GM12878 (cell line): Measurements from ENCODE around the gene MTX1. TPM values are rescaled to one million over a fixed set of nuclear protein-coding genes. Genes with fewer than 3 reads are reported as not detected.

Source experiments
- BACH1 ChIP-seq: fragments of 450-650 bp; IDR thresholded peaks from 2 replicates; pipeline ENCODE4 v1.6.1; 2017; ENCODE audit warnings: mild to moderate bottlenecking, borderline replicate concordance
- BHLHE40 ChIP-seq, 2 experiments: fragments of 450-650 bp in 1 of 2; IDR thresholded peaks; 2 replicates each; pipeline ENCODE4 v1.6.1; 2011 to 2017; ENCODE audit warnings: low read depth in 2 of 2, borderline replicate concordance in 1 of 2, improper control_type of control experiment in 1 of 2, low read length in 1 of 2, mild to moderate bottlenecking in 1 of 2
- CBX3 ChIP-seq: fragments of 200-600 bp; sonication (generic); IDR thresholded peaks from 2 replicates; pipeline ENCODE4 v1.6.1; 2016; ENCODE audit warnings: low read depth, borderline replicate concordance
- CHD2 ChIP-seq: IDR thresholded peaks from 2 replicates; pipeline ENCODE4 v1.6.1; 2011; ENCODE audit warnings: low read depth, low read length, improper control_type of control experiment, borderline replicate concordance
- HDAC2 ChIP-seq: fragments of 200-600 bp; sonication (generic); IDR thresholded peaks from 2 replicates; pipeline ENCODE4 v1.6.1; 2017
- KDM1A ChIP-seq: fragments of 200-600 bp; sonication (generic); IDR thresholded peaks from 2 replicates; pipeline ENCODE4 v1.6.1; 2016; ENCODE audit warnings: borderline replicate concordance
- MTA2 ChIP-seq: fragments of 450-650 bp; IDR thresholded peaks from 2 replicates; pipeline ENCODE4 v1.6.1; 2016; ENCODE audit warnings: low read depth, mild to moderate bottlenecking, moderate library complexity
- MYC ChIP-seq: IDR thresholded peaks from 2 replicates; pipeline ENCODE4 v1.6.1; 2011; ENCODE audit warnings: mild to moderate bottlenecking, low read length, moderate library complexity, inconsistent platforms; ENCODE audit not compliant: insufficient read depth, insufficient replicate concordance, insufficient read length, severe bottlenecking
- NBN ChIP-seq: fragments of 450-650 bp; IDR thresholded peaks from 2 replicates; pipeline ENCODE4 v1.6.1; 2016
- PAX5 ChIP-seq: IDR thresholded peaks from 2 replicates; pipeline ENCODE4 v1.6.1; 2011; ENCODE audit warnings: low read depth, low read length, borderline replicate concordance
- POLR2A ChIP-seq: IDR thresholded peaks from 2 replicates; pipeline ENCODE4 v1.6.1; 2011; ENCODE audit warnings: low read depth, mild to moderate bottlenecking, low read length
- POU2F2 ChIP-seq: IDR thresholded peaks from 3 replicates; pipeline ENCODE4 v1.6.1; 2011; ENCODE audit warnings: low read depth, mild to moderate bottlenecking, low read length, borderline replicate concordance
- RAD51 ChIP-seq: fragments of 450-650 bp; IDR thresholded peaks from 2 replicates; pipeline ENCODE4 v1.6.1; 2016; ENCODE audit warnings: moderate library complexity, mild to moderate bottlenecking, inconsistent platforms
- RBBP5 ChIP-seq: fragments of 200-600 bp; sonication (generic); conservative IDR thresholded peaks from 2 replicates; pipeline ENCODE4 v1.6.1; 2016
- RUNX3 ChIP-seq: IDR thresholded peaks from 2 replicates; pipeline ENCODE4 v1.6.1; 2012; ENCODE audit warnings: low read length, inconsistent platforms
- SREBF2 ChIP-seq: IDR thresholded peaks from 2 replicates; pipeline ENCODE4 v1.6.1; 2012; ENCODE audit warnings: mild to moderate bottlenecking, low read length
- TBL1XR1 ChIP-seq: IDR thresholded peaks from 2 replicates; pipeline ENCODE4 v1.6.1; 2012; ENCODE audit warnings: low read depth, low read length, improper control_type of control experiment
- TCF3 ChIP-seq: IDR thresholded peaks from 2 replicates; pipeline ENCODE4 v1.6.1; 2012; ENCODE audit warnings: low read depth, mild to moderate bottlenecking, low read length, borderline replicate concordance; ENCODE audit not compliant: insufficient read depth
- TCF7 ChIP-seq: IDR thresholded peaks from 2 replicates; pipeline ENCODE4 v1.6.1; 2014; ENCODE audit warnings: antibody characterized with exemption, borderline replicate concordance
- YY1 ChIP-seq: IDR thresholded peaks from 2 replicates; pipeline ENCODE4 v1.6.1; 2011; ENCODE audit warnings: low read depth, mild to moderate bottlenecking, low read length
- polyA plus RNA-seq, 11 experiments: library from polyadenylated mRNA; depleted of rRNA in 4 of 11; unstranded in 6 of 11; stranded (reverse) in 5 of 11; fragments of >200 nt; fragmentation: Nextera tagmentation in 4 of 11; fragmentation: Illumina TruSeq in 1 of 11; extraction: Ambion mirVana in 4 of 11; extraction: Trizol in 1 of 11; gene quantifications; 1 replicate in 1 of 11; 2 replicates in 10 of 11; pipeline versions ENCODE4 v1.2.1 to v1.2.3, GENCODE V29; 2011 to 2016; ENCODE audit warnings: inconsistent platforms in 2 of 11, missing spikeins in 2 of 11, low read depth in 1 of 11
- total RNA-seq, 4 experiments: library from RNA; depleted of rRNA in 3 of 4; stranded (reverse); fragments of >200 nt in 3 of 4; fragmentation: Illumina TruSeq in 1 of 4; extraction: Trizol in 1 of 4; gene quantifications; 2 replicates each; pipeline versions ENCODE4 v1.2.1 to v1.2.3, GENCODE V29; 2013 to 2021
- TF ChIP-seq, protein P1 (sequence below): fragments of 150-350 bp; IDR thresholded peaks from 2 replicates; pipeline ENCODE4 v1.6.1; 2014; ENCODE audit warnings: mild to moderate bottlenecking, low read depth, low read length
- TF ChIP-seq, protein P2 (sequence below): fragments of 450-650 bp; IDR thresholded peaks from 2 replicates; pipeline ENCODE4 v1.6.1; 2017; ENCODE audit warnings: mild to moderate bottlenecking, moderate library complexity

Gene MTX1
- total and polyA plus RNA-seq, 10 of the 15 experiments (the other 5 are each of a cell fraction or from before 2014, with no cell fraction given) = 15.8 to 92.0 (median 49.1) TPM

DNA sequence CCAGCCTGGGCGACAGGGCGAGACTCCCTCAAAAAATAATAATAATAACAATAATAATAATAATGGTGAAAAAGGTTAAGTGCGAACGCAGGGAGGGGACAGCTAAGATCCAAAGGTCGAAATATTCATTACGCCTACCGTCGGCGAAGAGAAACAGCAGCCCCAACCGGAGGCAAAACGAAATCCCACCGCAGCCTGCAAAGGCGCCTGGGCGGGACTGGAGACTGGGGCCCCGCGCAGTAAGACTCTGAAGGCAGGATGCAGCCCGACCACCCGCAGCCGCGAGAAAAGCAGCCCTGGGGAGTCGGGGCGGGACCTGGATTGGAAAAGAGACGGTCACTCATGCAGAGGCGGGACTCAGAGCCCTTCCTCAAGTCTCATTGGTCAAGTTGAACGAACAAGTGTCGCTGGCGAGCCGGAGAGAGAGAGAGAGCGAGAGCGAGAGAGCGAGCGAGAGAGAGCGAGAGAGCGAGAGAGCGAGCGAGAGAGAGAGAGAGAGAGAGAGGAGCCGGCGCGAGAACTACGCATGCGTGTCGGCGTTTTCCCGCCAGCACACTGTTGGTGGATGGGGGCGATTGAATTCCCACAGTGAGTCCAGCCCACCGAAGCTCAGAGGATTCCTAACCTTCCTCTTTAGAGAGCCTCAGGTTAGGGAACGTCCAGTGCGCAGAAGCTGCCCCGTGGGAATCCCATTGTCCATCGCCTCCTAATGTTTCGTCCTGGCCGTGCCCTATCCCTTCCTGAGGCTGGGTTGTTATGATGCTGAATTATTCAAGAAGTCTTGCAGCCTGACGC, 36.1 kb downstream of the MTX1 start (continued):
- TF ChIP-seq CHD2 (peak; percentile 90), POU2F2 (peak; percentile 73), TBL1XR1 (peak; percentile 90), TCF7 (peak; percentile 92), TCF3 (peak; percentile 88; the same call in 1 of the 2 replicates), YY1 (peak; percentile 91), PAX5 (peak; percentile 99), RAD51 (peak; percentile 80), RUNX3 (peak; percentile 73), NBN (peak; percentile 100), CBX3 (no peak), KDM1A (no peak), POLR2A (peak; percentile 96), BACH1 (peak; percentile 71; the same call in 1 of the 2 replicates), MYC (peak; percentile 53), MTA2 (peak; percentile 90), BHLHE40 (IDR thresholded peaks at IDR 0.05; ENCODE audit: borderline replicate concordance in 1 of 2, low read depth in 2 of 2, low read length in 1 of 2) (peak; percentile 78 to 92), RBBP5 (no peak), HDAC2 (0 out of 2 replicates have a peak, but pooled peaks have one; percentile 48), SREBF2 (no peak)
- TF ChIP-seq, protein P1, sequence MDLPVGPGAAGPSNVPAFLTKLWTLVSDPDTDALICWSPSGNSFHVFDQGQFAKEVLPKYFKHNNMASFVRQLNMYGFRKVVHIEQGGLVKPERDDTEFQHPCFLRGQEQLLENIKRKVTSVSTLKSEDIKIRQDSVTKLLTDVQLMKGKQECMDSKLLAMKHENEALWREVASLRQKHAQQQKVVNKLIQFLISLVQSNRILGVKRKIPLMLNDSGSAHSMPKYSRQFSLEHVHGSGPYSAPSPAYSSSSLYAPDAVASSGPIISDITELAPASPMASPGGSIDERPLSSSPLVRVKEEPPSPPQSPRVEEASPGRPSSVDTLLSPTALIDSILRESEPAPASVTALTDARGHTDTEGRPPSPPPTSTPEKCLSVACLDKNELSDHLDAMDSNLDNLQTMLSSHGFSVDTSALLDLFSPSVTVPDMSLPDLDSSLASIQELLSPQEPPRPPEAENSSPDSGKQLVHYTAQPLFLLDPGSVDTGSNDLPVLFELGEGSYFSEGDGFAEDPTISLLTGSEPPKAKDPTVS = peak; percentile 90
- TF ChIP-seq, protein P2, sequence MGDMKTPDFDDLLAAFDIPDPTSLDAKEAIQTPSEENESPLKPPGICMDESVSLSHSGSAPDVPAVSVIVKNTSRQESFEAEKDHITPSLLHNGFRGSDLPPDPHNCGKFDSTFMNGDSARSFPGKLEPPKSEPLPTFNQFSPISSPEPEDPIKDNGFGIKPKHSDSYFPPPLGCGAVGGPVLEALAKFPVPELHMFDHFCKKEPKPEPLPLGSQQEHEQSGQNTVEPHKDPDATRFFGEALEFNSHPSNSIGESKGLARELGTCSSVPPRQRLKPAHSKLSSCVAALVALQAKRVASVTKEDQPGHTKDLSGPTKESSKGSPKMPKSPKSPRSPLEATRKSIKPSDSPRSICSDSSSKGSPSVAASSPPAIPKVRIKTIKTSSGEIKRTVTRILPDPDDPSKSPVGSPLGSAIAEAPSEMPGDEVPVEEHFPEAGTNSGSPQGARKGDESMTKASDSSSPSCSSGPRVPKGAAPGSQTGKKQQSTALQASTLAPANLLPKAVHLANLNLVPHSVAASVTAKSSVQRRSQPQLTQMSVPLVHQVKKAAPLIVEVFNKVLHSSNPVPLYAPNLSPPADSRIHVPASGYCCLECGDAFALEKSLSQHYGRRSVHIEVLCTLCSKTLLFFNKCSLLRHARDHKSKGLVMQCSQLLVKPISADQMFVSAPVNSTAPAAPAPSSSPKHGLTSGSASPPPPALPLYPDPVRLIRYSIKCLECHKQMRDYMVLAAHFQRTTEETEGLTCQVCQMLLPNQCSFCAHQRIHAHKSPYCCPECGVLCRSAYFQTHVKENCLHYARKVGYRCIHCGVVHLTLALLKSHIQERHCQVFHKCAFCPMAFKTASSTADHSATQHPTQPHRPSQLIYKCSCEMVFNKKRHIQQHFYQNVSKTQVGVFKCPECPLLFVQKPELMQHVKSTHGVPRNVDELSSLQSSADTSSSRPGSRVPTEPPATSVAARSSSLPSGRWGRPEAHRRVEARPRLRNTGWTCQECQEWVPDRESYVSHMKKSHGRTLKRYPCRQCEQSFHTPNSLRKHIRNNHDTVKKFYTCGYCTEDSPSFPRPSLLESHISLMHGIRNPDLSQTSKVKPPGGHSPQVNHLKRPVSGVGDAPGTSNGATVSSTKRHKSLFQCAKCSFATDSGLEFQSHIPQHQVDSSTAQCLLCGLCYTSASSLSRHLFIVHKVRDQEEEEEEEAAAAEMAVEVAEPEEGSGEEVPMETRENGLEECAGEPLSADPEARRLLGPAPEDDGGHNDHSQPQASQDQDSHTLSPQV = no peak
